GM18870 (cell line): Measurements from ENCODE around the gene CMC2.

Experiments used
- ATAC-seq: cut with Tn5 transposase; IDR thresholded peaks from one replicate; pipeline ENCODE4 v1.9.1; 2021; ENCODE audit warnings: moderate library complexity; ENCODE audit not compliant: unreplicated experiment

The CMC2 gene

DNA sequence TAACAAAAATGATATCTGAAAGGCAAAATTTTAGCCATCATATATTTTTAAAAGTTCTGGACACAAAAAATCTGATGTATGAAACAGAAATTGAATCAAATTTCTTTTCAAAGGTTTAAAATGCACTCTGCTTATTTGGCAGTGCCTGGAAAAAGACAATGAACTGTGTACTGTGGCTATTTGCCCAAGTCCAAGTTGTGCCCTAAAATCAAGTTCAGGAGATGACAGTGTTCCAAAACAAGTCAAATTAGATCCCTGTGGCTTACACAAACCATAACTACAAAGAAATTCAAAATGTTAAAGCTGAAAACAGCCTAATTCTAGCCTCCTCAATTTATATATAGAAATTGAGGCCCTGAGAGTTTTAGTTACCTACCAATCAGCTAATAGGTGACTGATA lies 25.6 kb downstream of the CMC2 start:
- no peak for ATAC-seq

- no peak for ATAC-seq
Observed at GRCh38 chr16:80976946-80977345, 29.7 kb downstream of the CMC2 start.

GRCh38 chr16:80974649-80975376 lies 31.9 kb downstream of the CMC2 start:
- ATAC-seq = no peak

DNA sequence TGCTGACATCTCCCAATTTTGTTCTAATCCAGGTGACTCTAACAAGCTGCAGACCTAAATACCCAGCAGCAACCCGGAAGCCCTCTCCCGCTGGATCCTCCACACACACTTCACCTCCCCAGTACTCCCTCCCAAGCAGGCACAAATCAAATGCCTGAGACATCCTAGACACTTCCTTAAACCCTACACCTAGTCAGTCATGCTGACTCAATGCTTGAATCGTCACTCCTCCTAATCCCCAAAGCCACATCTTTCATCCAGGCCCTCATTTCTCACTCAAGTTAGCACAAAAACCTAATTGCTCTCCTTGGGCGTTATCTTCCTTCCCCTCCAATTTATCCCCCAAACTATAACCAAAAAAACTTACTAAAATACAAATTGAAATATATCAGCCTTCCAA lies 32.7 kb downstream of the CMC2 start:
- no peak for ATAC-seq

GRCh38 chr16:80972611-80973010 lies 34.1 kb downstream of the CMC2 start:
- no peak for ATAC-seq

- no peak for ATAC-seq
Observed at GRCh38 chr16:80971819-80972218, 34.9 kb downstream of the CMC2 start.

DNA sequence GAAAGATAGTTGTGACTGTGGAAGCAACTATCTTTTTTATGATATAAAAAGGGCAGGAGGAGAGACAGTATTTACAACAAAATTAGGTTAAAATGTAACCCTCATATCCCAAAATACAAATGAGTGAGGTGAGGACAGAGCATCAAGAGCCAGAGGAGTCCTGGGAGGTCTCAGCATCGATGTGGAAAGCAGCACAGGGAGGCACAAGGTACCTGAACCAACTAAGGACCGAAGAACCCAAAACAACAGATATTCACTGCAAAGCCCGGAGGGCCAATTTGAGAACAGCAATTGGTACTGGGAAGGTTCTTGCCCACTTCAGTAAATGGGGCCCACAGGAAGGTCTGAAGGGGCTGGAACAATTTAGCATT lies 37.6 kb downstream of the CMC2 start:
- no peak for ATAC-seq

GRCh38 chr16:80968386-80969113 lies 38.1 kb downstream of the CMC2 start:
- ATAC-seq = no peak

GRCh38 chr16:80966617-80967016 lies 40.1 kb downstream of the CMC2 start:
- ATAC-seq = no peak

GRCh38 chr16:80964351-80964750 lies 42.3 kb downstream of the CMC2 start:
- ATAC-seq = no peak

DNA sequence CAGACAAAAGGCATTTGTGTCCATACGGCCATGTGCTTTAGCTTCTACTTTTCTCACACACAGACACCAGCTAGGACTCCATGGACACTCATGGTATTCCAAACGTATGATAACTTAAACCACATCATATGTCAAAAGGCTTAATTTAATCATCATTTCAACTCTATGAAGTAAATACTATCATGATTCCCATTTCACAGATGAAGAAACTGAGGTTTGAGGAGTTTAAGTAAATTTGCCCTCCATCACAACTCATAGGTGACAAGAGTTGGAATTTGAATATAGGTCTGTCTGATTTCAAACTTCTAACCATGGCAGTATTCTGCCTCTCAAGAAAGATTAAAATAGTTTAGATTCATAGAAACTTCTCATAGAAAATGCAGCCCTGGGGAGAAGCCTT lies 43.8 kb downstream of the CMC2 start:
- ATAC-seq = no peak

DNA sequence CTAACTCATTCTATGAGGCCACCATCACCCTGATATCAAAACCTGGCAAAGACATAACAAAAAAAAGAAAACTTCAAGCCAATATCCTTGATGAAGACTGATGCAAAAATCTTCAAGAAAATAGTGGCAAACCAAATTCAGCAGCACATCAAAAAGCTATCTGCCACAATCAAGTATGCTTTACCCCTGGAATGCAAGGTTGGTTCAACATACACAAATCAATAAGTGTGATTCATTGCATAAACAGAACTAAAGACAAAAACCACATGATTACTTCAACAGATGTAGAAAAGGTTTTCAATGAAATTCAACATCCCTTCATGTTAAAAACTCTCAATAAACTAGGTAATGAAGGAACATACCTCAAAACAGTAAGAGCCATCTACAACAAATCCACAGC lies 48.4 kb downstream of the CMC2 start:
- ATAC-seq = no peak

GRCh38 chr16:80954985-80955384 lies 51.7 kb downstream of the CMC2 start:
- no peak for ATAC-seq

DNA sequence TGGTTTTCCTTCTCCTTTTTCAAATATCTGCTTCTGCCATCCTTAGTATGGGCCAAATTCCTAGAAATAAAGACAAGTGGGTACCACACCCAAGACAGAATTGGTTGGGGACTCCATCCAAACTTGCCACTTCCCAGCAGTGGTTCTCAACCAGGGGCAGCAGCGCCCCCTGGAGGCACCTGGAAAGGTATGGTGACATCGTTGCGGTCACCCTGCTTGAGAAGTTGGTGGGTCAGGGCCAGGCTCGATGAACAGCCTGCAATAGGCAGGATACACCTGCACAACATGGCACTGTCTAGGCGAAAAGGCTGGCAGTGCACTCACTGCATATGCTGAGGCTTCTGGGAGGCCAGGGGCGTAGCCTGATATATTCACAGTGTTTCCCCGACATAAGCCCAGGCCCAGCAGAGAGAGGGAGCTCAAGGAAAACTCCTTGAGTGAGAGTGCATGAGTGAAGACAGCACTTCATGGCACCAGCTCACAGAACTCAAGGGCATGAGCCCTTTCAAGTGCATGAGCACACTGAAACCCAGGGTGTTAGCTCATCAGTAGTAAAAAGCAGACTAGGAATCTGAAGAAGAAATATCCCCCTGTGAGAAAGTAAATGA lies 57.7 kb downstream of the CMC2 start:
- ATAC-seq = no peak

GRCh38 chr16:80947708-80948625 lies 58.7 kb downstream of the CMC2 start:
- ATAC-seq = no peak

- no peak for ATAC-seq
Observed at GRCh38 chr16:80947239-80947638, 59.4 kb downstream of the CMC2 start.

DNA sequence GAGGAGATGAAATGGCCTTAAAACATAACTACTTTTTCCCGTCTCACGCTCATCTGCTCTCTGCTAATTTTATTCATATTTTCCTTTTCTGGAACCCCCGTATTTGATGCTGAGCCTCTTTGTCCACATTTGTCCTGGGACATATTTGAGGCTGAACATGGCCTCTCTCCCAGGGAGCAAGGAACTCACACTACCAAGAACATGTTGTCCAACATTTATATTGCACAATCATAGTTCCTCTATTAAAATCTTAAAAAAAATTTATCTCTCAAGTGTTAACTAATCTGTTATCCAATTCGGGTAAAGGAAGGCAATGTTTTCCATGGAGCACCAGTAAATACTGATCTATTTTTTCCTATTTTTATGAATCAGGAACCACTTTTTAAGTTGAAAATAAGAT lies 60.2 kb downstream of the CMC2 start:
- no peak for ATAC-seq

DNA sequence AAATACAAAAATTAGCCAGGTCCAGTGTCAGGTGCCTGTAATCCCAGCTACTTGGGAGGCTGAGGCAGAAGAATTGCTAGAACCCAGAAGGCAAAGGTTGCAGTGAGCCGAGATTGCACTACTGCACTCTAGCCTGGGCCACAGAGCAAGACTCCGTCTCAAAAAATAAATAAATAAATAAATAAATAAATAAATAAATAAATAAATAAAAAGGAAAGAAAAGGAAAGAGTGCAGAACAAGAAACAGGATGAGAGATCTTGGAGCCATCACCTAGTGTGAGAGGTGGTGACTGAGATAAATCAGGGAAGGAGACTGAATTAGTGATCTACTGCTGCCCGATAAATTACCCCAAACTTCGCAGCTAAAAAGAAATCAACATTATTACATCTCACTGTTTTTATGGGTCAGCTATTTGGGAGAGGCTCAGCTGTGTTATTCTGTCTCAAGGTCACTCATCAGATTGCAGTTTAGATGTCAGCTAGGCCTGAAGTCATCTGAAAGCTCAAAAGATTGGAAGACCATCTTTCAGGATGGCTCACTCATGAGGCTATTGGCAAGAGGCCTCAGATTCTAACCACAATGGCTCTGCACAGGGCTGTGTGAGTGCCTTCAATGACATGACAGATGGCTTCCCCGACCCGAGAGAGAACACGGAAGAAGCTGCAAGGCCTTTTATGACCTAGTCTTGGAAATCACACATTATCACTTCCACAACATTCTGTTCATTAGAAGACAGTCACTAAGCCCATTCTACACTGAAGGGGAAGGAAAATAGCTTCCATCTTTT lies 66.4 kb downstream of the CMC2 start:
- ATAC-seq = no peak

GRCh38 chr16:80938879-80939260 lies 67.8 kb downstream of the CMC2 start:
- no peak for ATAC-seq
